Measurements from ENCODE around the gene SCN9A.
"Not testable (repeated sequence)": the region's sequence is repeated elsewhere in the genome, so short reads cannot be mapped to it uniquely, and the experiment has no call there.

SCN9A gene

DNA sequence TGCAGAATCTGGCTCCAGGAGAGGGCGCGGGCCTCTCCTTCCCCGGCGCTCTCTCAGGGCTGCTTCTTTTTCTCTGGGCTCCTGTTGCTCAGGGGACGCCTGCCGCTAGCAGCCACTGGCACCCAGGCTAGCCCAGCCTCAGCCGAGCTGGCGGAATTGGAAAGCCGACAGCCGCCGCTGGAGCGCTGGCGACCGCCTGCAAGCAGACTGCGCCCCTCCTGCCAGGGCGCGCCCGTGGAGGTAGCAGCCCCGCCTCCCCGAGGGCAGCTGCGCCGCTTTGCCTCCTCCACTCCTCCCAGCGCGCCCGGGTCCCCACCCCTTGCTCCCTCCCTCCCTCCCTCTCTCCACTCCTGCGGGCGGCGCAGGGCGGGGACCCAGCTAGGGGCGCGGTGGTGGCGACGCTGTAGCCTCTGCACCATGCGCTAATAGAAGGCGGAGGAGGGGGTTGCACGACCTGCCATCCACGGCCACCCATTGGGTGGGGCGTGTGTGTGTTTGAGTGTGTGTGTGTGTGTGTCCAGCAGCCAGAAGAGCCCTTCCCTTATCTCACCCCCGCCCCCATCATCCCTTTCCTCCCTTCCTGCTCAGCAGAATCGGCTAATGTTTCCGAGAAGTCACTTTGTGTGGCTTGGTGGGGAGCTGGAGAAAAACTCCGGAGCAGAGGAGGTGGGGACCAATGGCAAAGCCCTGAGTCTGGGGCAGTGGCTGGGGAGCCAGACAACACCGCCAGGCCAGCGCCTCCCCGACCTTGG lies at the start of gene SCN9A:
Gene SCN9A (minus strand): TSS at position 209 of the 752 bp plus-strand sequence. CDS start 64,188 bp downstream, outside the sequence.
- peak; percentile 86 for DNase-seq

DNA sequence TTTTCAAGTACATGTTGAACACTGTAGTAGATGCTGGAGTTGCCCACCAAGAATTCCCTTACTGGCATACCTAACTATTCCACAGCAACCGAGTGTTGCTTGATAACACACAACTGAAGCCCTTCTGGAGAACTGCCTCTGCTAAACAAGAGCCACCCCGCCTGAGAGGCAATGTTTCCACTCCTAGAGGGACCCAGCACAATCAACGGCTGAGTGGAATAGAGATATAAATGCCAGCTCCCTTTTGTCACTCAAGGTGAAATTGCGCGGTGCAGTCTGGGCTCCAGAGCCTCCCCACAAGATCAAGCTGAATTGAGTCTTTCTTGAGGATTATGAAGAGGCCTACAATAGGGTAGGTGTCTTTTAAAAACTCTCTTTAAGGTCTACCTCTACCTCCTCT lies 49.1 kb upstream of the SCN9A start:
- no peak for DNase-seq

DNA sequence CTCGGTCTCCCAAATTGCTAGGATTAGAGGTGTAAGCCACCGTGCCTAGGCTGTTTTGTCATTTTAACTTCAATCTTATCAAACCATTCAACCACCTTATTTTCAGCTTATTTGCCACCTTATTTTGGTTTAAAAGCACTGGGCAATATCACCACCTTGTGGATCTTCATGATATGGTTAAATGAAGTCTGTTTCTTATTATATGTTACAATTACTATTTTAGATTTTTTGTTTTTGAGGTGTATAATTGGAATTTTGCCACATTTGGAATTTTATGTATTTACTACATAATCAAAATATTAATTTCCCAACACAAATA lies 43.8 kb upstream of the SCN9A start:
- peak; percentile 51 for DNase-seq

DNA sequence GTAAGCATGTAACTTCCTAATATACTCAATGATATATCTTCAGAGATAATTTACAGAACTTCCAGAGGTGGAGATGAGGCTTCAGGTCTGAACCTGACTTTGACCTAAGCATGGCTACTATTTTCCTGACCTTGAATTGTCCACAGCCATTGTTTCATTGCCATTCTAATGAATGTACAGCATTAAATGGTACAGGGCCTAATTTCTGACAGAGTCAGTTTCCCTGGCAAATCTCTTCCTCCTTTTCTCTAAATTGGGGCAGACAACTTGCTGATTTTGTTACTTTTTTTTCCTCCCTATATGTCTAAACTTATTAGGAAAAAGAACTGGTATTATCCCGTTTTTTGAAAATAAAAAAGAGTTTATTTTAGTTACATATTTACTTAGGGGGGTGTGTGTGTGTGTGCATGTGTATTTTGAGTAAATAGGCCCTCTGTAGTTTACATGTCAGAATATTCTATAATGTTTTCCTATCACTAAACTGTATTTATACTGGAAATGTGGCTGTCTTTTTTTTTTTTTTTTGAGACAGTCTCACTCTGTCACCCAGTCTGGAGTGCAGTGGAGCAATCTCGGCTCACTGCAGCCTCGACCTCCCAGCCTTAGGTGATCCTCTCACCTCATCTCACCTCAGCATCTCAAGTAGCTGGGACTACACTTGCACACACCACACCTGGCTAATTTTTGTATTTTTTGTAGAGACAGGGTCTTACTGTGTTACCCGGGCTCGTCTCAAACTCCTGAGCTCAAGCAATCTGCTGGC lies 43.3 kb upstream of the SCN9A start:
- no peak for DNase-seq

DNA sequence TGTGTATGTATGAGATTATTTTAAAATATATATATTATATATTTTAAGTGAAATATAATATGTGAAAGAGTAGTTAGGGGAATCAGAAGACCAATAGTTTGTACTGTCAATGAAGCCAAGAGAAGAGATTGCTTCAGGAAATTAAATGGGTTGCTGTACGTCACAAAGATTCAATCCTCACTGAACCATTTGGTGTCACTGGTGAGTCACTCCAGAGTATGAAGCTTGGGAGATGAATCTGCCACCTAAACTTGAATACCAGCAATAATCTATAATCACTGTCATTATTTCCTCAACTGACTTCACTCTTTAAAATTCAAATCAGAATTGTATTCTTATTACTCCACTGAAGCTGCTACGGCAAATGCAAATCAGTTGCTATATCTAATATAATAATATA lies 41.9 kb upstream of the SCN9A start:
- peak; percentile 27 for DNase-seq

DNA sequence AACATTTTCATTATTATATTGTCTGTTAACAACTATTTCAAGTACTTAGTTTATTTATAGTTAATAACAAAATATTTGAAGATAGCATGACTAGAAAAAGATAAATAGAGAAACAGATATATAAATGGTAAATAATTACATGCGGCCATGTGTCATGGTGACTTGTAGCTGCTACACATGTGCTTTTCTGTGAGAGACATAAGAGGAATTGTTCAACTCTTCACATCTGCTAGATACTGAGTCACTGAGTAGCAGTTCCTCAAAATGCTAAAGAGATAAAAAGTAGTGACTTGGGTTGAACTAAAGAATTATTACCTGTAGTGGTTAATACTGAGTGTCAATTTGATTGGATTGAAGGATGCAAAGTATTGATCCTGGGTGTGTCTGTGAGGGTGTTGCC lies 37.5 kb upstream of the SCN9A start:
- no peak for DNase-seq

DNA sequence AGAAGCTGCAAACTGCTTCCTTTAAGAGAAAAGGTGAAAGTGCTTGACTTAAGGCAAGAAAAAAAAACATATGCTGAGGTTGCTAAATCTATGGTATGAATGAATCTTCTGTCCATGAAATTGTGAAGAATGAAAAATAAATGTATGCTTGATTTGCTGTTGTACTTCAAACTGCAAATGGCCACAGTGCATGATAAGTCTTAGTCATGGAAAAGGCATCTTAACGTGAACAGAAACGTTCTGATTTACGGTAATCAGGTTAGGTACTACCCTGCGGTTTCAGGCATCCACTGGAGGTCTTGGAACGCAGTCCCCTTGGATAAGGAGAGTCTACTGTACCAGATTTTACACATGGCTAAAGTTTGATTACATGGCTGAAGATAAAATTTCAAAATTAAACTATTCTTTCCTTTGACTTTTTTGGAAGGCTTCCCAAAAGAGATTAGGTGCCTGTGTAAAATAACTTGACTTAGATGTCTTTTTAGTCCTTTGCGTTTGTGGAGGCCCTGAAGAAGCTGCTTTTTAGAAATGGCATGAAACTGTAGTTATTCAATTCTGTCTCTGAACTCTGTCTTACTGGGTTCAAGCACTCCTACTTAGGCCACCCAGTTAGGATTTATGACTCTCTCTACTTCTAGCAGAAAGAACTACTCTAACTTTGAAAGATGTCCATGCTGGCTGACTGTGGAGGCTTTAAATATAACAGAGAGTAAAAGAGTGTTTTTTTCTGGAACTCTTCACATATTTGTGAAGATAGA lies 35.9 kb upstream of the SCN9A start:
- no peak for DNase-seq

DNA sequence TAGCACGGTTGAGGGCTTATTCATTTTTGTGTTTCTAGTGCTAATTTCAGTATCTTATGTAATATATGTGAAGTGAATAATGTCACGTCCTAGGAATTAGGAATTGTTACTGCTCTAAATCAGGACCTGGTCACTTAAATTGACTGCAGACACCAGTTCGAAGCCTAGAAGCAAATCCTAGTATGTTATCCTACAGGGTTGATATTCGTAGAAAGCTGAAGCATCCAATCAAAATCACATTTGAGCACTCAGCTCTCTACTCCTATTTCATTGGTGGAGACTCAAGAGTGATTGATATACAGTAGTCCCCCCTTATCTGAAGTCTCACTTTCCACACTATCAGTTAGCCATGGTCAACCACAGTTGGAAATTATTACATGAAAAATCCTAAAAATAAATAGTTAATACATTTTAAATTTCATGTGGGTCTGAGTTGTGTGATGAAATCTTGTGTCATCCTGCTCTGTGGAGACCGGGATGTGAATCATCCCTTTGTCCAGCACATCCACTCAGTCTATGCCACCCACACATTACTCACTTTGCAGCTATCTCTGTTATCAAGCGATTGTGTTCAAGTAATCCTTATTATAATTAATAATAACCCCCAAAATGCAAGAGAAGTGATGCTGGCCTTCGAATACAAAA lies 35.2 kb upstream of the SCN9A start:
- DNase-seq = no peak

DNA sequence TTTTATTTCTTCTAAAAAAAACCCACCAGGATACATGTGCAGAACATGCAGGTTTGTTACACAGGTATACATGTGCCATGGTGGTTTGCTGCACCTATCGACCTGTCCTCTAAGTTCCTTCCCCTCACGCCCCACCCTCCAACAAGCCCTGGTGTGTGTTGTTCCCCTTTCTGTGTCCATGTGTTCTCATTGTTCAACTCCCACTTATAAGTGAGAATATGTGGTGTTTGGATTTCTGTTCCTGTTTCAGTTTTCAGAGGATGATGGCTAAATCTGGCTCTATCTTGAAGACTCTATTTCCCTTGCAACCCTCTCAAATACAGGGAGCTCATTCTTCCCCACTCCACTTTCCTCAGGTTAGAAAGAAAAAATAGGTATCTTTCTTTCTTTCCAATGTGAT lies 32.0 kb upstream of the SCN9A start:
- not testable (repeated sequence) for DNase-seq

DNA sequence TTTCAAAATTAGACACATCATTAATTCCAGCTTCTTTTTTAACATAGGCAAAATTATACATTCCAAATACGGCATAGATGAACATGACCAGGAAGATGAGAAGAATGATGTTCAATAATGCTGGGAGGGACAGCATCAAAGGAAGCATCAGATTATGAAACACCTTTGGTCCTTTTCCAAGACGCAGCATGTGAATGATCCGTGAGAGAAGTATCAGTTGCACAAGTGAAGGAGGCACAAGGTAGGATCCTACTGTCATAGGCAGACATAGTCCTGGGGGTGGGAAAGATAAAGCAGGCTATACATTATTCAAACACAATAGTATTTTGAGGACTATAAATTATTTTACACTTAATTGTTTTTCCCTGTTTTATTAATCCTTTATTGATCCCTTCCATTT lies 30.6 kb upstream of the SCN9A start:
- no peak for DNase-seq

DNA sequence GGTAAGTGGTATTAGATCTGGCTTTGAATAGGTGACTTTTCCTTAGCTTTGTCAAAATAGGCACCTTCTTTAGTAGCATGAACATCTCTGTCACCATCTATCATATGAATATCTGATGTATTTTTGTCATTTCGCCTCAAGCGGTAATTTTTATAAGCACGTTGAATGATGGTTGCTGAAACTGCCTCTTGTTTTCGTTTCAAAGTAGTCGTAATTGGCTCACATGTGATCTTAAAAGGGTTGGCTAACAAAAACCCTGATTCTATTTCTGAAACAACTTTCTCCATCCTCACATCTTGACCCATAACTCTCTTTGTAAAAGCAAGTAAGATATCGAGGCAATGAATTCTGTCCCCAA lies 29.8 kb upstream of the SCN9A start:
- no peak for DNase-seq

DNA sequence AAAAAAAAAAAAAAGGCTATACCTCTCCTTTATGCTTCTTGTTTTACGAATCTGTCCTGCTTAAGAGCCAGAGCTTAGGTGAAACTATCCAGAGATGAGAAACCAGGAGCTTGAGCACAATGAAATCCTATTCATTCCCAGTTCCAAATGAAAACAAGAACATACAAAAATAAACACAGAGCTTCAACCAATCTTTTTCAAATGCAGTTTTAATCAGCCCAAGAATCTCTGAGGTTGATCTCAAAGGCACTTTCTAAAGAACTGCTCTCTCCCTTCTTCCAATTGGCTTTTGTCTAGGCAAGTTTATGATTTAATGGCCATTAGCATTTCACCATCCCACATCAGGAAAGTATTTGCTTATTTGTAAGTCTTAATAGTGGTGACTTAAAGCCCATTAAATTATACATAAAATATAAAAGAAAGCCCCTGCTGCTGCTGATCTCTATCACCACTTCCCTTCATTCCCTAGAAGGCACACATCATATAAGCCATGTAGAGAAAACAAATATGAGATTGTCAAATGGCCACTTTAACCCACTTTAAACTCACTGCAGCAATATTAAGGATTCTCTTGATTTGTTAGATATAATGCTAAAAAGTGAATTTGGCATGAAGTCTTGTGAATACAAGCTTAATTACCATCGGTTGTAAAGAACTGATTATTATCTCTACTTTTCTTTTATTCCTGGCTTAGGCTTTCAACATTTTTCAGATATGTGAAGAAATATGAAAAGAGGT lies 29.3 kb upstream of the SCN9A start:
- DNase-seq = no peak

DNA sequence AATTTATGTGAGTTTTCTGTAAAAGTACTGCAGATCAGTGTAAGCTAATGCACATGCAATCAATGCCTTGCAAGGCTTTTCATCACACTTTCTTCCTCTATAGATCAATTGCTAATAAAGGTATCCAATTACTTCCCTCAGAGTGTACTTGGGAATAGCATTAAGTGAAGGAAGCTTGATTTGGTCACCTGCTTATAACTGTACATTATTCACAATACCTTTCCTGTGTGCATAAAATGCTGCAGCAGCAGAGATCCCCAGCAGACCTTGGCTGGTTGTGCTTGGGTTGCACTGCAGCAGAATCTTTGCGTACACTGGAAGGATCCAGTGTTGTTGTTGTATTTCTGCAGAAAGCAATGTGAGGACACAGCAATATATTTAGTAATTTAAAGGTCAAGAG lies 18.5 kb upstream of the SCN9A start:
- no peak for DNase-seq

DNA sequence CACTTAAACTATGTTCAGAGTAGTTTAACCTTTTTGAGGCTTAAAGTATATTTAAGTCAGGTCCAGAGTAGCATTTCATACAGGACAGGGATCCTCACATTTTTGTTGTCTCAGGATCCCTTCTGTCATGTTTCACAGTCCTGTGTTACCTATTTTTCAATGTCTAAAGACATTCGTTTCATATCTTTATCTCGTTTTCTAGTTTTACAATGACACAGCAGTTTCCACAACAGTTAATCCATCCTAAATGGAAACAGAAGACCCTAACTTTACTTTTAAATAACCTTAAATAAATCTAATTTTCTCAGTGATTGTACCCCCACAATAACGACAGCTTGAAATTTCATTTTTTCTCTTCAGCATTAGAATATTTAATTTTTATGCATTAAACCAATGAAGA lies 17.3 kb upstream of the SCN9A start:
- no peak for DNase-seq

DNA sequence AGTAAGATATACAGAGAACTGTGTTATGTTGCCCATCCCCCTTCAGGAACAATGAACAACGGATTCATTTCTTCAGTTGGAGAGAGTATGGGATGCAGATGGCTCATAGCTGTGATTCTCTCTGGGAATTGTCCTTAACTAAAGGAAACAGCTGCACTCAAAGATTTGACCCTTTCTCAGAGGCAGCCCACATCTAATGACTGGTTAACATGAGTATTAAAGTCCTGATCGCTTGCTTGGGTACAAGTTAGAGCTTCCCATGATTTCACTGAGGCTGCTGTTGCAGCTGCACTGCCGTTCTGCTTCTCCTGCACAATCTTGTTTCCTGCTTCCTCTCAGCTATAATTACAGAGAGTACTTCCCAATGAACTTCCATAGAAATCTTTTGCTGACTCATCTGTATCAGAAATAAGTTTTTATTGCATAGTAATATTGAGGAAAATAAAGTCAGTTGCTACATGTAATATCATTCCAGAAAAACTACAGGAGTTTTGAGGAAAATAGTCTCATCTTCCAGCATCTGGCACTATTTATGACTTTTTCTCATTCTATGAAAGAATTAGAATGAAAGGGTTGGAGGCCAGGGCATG lies 12.8 kb upstream of the SCN9A start:
- no peak for DNase-seq

DNA sequence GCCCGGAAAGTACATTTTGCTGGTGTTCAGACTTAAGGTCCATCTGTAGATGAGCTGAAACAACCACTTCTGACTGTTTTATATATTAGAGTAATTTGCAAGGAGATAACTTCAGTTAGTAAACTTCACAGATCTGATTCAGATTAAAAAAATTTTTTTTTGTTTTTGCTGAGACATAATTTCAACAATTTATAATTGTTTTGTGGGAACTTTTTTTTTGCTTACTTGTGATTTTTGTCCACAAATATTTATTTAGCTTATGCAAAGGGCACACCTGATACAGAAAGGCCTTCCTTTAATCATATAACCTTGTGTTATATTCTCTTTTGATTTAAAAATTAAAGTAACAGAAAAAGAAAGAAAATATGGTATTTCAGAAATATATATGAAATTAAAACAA lies 9.6 kb upstream of the SCN9A start:
- no peak for DNase-seq

DNA sequence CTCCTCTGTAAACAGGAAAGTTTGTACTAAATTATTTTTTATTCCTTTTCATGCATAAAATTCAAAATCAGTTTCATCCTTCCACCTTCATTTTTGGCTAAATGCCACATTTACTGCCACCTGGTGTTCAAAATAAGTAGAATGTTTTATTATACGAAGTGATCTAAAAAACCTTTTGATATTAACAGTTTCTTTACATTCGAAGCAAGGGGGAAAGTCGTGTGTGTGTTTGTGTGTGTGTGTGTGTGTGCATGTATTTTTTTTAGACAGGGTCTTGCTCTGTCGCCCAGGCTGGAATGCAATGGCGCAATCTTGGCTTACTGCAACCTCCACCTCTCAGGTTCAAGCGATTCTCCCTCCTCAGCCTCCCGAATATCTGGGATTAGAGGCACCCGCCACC lies 9.0 kb upstream of the SCN9A start:
- DNase-seq = peak; percentile 58

DNA sequence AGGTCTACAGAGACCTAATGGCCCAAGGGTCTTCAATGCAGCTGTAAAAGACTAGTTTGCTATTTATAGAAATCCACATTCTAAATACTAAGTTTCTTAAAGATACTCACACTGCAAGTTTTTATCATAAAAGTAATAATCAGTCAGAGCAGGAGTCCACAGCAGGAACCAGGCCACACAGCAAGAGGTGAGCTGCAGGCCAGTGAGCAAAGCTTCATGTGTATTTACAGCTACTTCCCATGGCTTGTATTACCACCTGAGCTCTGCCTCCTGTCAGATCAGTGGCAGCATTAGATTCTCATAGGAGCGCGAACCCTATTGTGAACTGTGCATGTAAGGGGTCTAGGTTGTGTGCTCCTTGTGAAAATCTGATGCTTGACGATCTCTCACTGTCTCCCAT lies 6.7 kb upstream of the SCN9A start:
- no peak for DNase-seq

DNA sequence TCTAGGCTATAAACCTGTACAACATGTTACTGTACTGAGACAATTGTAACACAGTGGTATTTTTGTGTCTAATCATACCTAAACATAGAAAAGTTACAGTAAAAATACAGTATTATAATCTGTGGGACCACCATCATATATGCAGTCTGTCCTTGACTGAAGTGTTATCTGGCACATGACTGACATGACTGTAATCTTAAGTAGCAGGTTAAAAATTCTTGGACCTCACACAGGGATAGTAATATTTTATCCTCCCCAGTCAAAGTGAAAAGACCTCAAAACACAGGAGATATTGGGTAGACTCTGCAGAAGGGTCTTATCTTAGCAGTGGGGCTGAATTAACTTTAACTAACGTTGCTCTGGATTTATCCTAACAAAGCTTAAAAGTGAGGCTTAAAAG lies 4.9 kb upstream of the SCN9A start:
- DNase-seq = no peak

DNA sequence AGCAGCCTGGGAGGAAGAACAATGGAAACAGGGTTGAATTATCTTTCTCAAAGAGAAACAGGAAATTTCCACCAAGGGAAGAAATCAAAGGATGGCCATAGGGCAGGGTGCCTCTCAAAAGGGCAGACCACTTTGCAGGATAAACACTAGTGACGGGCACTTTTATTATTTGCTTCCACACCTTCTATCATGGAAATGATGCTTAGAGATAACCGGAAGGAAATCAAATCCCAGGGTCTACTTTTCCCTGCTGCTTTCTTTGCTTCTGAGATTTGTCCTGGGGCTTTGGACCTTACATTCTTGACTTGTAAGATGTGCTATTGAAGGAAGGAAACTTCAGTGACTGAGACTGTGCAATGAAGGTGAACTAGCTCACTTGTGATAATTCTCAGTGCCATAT lies 1.1 kb upstream of the SCN9A start:
- no peak for DNase-seq

DNA sequence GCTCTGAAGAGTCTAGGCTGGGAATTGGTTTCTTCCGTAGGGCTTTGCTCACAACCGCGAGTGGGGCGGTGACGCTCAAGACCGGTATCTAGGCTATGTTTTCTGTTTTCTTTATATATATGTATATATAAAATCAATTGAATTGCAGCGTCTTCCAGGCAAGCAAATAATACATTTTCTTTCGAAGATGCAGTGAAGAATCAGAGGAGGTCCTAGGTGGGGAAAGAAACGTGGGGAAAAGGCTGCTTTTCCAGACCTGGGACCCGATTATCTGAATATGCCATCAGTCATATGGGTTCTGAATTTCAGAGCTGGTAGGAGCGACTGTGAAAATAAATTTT lies 714 bp upstream of the SCN9A start:
- no peak for DNase-seq

DNA sequence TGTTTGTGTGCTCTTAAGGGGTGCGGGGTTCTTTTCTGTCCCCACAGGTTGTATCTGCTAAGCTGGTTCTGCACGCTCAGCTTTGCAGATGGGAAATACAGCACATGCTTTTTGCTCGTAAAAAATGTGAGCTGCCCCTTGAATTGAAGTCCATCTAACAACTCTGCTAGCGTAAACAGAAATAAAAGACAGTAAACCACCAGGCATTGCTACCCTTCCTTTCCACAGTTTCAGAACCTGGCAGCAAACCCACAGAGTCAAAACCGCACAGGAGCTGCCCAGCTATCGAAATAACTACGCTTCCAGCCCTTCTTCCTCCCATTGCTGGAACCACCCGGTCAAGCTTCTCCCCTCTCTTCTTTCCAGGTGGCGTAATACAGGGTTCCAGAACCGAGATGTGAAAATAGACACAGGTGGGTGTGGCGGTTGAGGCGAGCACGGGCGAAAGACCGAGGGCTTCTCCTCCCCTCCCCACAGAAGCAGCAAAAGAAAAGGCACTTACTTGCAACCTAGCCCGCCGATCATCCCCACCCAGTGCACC lies 479 bp downstream of the SCN9A start:
- peak; percentile 4 for DNase-seq
